Lower lobe of right lung (tissue), 2 donors: ENCODE data around the gene ISLR. TPM values are rescaled to one million over a fixed set of nuclear protein-coding genes. Genes with fewer than 3 reads are reported as not detected.

Experiments used
- ATAC-seq, 2 donors: fragments of 200-7000 bp; cut with Tn5 transposase; one replicate each; pipeline ENCODE4 v1.9.1; 2020 to 2022; ENCODE audit warnings: mild to moderate bottlenecking in 2 of 2, moderate library complexity in 2 of 2
- DNase-seq: peaks from one replicate; pipeline ENCODE4 v3.0.0-alpha.2; 2020
- H3K27ac ChIP-seq: fragments of 200-600 bp; one replicate; pipeline ENCODE4 v1.8.0; 2022
- H3K27me3 ChIP-seq: fragments of 200-600 bp; one replicate; pipeline ENCODE4 v1.8.0; 2022; ENCODE audit warnings: low read depth
- H3K36me3 ChIP-seq: fragments of 200-600 bp; one replicate; pipeline ENCODE4 v1.8.0; 2022; ENCODE audit warnings: mild to moderate bottlenecking
- H3K4me1 ChIP-seq: fragments of 200-600 bp; one replicate; pipeline ENCODE4 v1.8.0; 2022
- H3K4me3 ChIP-seq: fragments of 200-600 bp; one replicate; pipeline ENCODE4 v1.8.0; 2022; ENCODE audit warnings: mild to moderate bottlenecking
- H3K9me3 ChIP-seq: fragments of 200-600 bp; one replicate; pipeline ENCODE4 v1.8.0; 2022
- intact Hi-C: fragments of 100-400 bp; cut with DNase I; formaldehyde crosslinking; loops from one replicate; pipeline ENCODE4 v1.11.0; 2022
- total RNA-seq: library from RNA; stranded (reverse); fragmentation: NEBNext Ultra II Directional; extraction: Animal tissue kit (Norgen Biotek cat#: 25700); gene quantifications from one replicate; pipeline ENCODE4 v1.2.1, GENCODE V29; 2021
- TF ChIP-seq, protein P1 (sequence below): fragments of 200-600 bp; IDR thresholded peaks from one replicate; pipeline ENCODE4 v1.8.0; 2022; ENCODE audit warnings: antibody characterized with exemption, mild to moderate bottlenecking
- donor health status: DM: no; HTN: yes; CAD: no; lungs with severe emphysema.

Gene ISLR
- total RNA-seq, 1 donor from 2014 or later: 24.0 TPM

DNA sequence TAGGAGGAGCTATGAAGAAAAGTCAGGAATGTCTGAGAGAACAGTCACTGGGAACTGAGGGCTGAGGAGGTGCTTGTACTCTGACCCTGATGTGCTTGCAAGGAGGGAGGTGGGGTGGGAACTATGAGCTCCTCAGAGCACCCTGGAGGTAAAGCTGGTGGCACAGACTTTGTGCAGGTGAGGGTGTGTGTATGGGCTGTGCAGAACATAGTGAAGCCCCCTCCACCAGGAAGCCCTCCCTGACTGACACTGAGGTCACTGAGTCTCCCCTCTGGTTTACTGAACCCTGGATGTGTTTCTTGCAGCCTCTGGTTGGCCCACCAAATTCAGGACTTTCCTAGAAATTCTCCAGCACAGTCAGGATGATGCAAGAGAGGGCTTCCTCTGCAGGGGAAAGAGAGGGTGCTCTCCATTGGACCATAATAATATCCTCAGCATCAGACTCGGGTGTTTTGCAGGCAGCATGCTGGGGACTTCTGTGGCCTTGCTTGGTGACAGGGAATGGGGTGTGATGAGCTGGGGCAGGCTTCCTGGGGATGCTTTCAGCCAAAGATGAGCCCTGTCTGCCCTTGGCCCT lies 1.5 kb upstream of the ISLR start:
- H3K36me3 ChIP-seq: no peaks in the 10 kb centered on the region
- TF ChIP-seq, protein P1, sequence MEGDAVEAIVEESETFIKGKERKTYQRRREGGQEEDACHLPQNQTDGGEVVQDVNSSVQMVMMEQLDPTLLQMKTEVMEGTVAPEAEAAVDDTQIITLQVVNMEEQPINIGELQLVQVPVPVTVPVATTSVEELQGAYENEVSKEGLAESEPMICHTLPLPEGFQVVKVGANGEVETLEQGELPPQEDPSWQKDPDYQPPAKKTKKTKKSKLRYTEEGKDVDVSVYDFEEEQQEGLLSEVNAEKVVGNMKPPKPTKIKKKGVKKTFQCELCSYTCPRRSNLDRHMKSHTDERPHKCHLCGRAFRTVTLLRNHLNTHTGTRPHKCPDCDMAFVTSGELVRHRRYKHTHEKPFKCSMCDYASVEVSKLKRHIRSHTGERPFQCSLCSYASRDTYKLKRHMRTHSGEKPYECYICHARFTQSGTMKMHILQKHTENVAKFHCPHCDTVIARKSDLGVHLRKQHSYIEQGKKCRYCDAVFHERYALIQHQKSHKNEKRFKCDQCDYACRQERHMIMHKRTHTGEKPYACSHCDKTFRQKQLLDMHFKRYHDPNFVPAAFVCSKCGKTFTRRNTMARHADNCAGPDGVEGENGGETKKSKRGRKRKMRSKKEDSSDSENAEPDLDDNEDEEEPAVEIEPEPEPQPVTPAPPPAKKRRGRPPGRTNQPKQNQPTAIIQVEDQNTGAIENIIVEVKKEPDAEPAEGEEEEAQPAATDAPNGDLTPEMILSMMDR: no peak
- peaks cover 20% of the 10 kb centered on the region for H3K4me1 ChIP-seq
- no peaks in the 10 kb centered on the region for H3K27me3 ChIP-seq
- intact Hi-C loops: no loop called here
- no peaks in the 10 kb centered on the region for H3K9me3 ChIP-seq
- DNase-seq (no peak), ATAC-seq (no peak)
- peak overlapping the region; percentile 71 for H3K27ac ChIP-seq
- H3K4me3 ChIP-seq: no peak overlapping the region

DNA sequence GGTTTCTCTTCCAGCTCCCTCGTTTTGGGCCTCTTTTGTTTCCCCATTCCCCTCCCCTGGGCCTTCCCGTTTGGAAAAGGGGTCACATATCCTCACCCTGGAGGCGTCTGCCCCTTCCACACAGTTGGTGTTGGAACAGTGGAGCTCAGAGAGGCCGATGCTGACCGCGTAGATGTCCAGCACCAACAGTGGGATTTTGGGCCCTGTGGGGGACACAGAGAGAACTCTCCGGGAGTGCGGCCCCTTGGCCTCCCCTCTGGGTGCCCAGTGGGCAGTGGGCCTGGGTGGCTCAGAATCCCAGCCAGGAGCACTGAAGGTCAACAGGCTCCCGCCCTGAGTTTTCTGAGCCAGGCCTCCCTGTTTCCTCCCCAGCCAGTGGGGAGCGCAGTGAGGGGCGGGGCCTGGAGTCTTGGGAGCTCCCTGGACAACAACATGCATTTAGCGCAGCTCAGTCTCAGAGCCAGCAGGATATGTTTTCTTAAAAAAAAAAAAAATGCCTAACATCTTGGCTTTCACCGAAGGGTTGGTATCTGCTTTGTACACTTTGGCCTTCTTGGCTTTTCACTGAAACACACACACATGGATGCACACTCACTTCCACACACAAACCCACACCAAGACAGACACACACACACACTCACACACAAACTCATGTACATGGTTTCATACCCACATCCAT lies 670 bp upstream of the ISLR start:
- Histone ChIP-seq H3K9me3 (no peaks in the 10 kb centered on the region), H3K4me1 (peaks cover 23% of the 10 kb centered on the region), H3K36me3 (no peaks in the 10 kb centered on the region), H3K27ac (peak overlapping the region; percentile 71), H3K27me3 (no peaks in the 10 kb centered on the region), H3K4me3 (peak overlapping the region; percentile 2)
- intact Hi-C loops: no loop called here
- DNase-seq (peak; percentile 50), ATAC-seq (peak; percentile 39 to 47)
- TF ChIP-seq, protein P1: no peak

DNA sequence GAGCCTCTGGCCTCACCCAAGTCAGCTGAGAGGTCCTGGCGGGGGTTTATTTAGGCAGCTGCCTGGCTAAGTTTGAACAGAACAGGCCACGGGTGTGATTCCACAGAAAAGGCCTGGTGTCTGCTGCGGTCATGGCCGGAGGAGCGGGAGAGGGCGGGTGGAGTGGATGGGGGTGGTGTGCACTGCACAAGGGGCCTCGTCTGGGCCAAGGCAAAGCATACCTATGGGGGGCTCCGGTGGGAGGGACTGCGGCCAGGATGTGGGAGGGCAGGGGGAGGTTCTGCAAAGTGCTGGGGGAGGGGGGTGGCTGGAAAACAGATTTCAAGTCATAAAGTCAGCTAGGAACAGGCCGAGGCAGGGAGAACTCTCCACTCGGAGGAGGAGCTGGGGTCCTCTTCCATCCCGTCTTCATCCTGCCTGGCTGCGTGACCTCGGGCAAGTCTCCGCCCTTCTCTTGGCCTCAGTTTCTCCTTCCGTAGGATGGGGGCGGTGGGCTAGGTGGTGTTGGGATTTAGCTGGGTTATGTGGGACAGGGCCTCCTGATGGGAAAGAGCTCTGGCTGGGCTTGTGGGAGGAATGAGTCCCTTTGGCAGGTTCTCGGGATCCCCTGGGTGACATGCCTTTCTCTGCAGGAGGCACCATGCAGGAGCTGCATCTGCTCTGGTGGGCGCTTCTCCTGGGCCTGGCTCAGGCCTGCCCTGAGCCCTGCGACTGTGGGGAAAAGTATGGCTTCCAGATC lies 878 bp downstream of the ISLR start:
- TF ChIP-seq, protein P1: no peak
- intact Hi-C loops: no loop called here
- DNase-seq: peak; percentile 33
- H3K27me3 ChIP-seq: no peaks in the 10 kb centered on the region
- peaks cover 38% of the 10 kb centered on the region for H3K4me1 ChIP-seq
- H3K4me3 ChIP-seq: peak overlapping the region; percentile 47
- H3K36me3 ChIP-seq: no peaks in the 10 kb centered on the region
- H3K27ac ChIP-seq: peak overlapping the region; percentile 69
- ATAC-seq: peak; percentile 20 to 25
- no peaks in the 10 kb centered on the region for H3K9me3 ChIP-seq

DNA sequence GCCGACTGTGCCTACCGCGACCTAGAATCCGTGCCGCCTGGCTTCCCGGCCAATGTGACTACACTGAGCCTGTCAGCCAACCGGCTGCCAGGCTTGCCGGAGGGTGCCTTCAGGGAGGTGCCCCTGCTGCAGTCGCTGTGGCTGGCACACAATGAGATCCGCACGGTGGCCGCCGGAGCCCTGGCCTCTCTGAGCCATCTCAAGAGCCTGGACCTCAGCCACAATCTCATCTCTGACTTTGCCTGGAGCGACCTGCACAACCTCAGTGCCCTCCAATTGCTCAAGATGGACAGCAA lies 1.4 kb downstream of the ISLR start:
- intact Hi-C loops: no loop called here
- ATAC-seq: no peak
- TF ChIP-seq, protein P1: no peak
- Histone ChIP-seq H3K9me3 (no peaks in the 10 kb centered on the region), H3K4me3 (peak overlapping the region; percentile 47), H3K4me1 (peaks cover 41% of the 10 kb centered on the region), H3K36me3 (no peaks in the 10 kb centered on the region), H3K27me3 (no peaks in the 10 kb centered on the region), H3K27ac (no peak overlapping the region)
- DNase-seq: peak; percentile 41

DNA sequence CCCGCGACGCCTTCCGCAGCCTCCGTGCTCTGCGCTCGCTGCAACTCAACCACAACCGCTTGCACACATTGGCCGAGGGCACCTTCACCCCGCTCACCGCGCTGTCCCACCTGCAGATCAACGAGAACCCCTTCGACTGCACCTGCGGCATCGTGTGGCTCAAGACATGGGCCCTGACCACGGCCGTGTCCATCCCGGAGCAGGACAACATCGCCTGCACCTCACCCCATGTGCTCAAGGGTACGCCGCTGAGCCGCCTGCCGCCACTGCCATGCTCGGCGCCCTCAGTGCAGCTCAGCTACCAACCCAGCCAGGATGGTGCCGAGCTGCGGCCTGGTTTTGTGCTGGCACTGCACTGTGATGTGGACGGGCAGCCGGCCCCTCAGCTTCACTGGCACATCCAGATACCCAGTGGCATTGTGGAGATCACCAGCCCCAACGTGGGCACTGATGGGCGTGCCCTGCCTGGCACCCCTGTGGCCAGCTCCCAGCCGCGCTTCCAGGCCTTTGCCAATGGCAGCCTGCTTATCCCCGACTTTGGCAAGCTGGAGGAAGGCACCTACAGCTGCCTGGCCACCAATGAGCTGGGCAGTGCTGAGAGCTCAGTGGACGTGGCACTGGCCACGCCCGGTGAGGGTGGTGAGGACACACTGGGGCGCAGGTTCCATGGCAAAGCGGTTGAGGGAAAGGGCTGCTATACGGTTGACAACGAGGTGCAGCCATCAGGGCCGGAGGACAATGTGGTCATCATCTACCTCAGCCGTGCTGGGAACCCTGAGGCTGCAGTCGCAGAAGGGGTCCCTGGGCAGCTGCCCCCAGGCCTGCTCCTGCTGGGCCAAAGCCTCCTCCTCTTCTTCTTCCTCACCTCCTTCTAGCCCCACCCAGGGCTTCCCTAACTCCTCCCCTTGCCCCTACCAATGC lies 2.0 kb downstream of the ISLR start:
- Histone ChIP-seq H3K36me3 (no peaks in the 10 kb centered on the region), H3K27me3 (no peaks in the 10 kb centered on the region), H3K4me1 (peaks cover 47% of the 10 kb centered on the region), H3K9me3 (no peaks in the 10 kb centered on the region), H3K27ac (no peak overlapping the region), H3K4me3 (peak overlapping the region; percentile 47)
- peak; percentile 43 for DNase-seq
- TF ChIP-seq, protein P1: no peak
- intact Hi-C loops: no loop called here
- ATAC-seq: no peak
